HG03571 (cell line): Measurements from ENCODE around the gene R3HDM4.
"Not testable (repeated sequence)": the region's sequence is repeated elsewhere in the genome, so short reads cannot be mapped to it uniquely, and the experiment has no call there.

Experiments used
- ATAC-seq: cut with Tn5 transposase; IDR thresholded peaks from one replicate; pipeline ENCODE4 v1.9.1; 2021; ENCODE audit not compliant: unreplicated experiment

Gene R3HDM4

DNA sequence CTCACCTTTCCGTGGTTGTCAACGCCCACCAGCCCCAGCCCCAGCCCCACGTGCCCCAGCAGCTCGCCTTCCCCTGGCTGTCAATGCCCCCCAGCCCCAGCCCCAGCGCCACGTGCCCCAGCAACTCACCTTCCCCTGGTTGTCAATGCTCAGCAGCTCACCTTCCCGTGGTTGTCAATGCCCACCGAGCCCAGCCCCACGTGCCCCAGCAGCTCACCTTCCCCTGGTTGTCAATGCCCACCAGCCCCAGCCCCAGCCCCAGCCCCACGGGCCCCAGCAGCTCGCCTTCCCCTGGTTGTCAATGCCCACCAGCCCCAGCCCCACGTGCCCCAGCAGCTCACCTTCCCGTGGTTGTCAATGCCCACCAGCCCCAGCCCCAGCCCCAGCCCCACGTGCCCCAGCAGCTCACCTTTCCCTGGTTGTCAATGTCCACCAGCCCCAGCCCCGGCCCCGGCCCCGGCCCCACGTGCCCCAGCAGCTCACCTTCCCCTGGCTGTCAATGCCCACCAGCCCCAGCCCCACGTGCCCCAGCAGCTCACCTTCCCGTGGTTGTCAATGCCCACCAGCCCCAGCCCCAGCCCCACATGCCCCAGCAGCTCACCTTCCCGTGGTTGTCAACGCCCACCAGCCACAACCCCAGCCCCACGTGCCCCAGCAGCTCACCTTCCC, 34.9 kb downstream of the R3HDM4 start:
- not testable (repeated sequence) for ATAC-seq

- no peak for ATAC-seq
These were observed 36.2 kb downstream of the R3HDM4 start for GRCh38 chr19:876780-877314.

- ATAC-seq, result no peak
These were observed 36.9 kb downstream of the R3HDM4 start for GRCh38 chr19:876089-876488.

DNA sequence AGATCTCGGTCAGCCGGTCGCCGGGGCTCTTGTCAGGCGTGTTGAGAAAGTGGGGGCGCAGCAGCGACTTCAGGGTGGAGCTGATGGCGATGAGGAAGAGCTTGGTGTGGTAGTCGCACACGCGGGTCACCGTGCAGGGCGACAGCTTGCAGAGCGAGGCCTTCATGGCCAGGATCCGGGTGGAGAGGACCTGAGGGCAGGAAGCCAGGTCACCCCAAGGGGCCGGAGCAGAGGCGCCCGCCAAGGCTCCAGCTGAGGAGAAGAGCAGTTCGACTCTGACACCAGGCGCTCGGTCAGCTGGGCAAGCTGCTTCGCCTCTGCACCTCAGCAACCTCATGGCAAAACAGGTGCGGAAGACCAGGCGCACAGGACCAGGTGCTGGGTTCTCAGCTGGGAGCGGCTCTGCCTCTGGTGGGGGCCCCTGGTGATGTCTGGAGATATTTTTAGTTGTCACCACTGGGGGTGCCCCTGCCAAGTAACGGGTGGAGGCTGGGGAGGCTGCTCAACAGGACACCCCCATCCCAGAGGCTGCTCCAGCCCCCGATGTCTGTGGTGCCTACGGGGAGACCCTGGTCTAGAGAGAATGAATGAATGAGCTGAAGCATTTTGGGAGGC, 37.6 kb downstream of the R3HDM4 start:
- no peak for ATAC-seq

DNA sequence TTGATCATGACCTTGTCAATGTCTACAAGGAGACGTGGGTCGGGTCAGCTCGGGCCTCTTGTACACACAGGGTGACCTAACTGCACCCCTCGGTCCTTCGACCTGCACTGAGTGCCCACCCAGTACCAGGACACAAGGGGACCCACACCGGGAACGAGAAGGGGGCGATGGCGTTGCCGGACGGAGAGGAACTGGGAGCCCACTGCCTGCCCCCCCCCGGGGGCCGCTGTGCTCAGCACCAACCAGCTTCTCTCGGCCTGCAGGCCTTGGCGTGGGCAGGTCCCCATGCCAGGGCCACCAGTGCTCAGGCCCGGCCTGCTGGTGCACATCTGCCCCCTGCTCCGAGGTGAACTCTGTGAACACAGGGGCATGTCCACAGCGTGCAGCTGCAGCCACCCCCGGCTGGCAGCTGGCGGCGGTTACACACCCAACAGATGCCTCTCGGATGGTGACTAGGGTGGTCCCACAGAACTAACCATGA, 39.4 kb downstream of the R3HDM4 start:
- no peak for ATAC-seq

DNA sequence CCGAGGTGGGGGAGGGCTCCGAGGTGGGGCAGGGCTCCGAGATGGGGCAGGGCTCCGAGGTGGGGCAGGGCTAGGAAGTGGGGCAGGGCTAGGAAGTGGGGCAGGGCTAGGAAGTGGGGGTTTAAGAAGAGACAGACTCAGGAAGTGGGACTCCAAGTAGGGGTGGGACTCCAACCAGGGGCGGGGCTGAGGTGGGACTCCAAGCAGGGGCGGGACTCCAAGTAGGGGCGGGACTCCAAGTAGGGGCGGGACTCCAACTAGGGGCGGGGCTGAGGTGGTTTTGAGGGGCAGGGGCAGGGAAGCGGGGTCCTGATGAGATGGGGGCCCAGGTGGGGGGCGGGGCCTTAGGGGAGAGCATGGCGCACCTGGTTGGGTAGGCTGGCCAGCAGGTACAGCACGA, 39.9 kb downstream of the R3HDM4 start:
- ATAC-seq, result no peak

DNA sequence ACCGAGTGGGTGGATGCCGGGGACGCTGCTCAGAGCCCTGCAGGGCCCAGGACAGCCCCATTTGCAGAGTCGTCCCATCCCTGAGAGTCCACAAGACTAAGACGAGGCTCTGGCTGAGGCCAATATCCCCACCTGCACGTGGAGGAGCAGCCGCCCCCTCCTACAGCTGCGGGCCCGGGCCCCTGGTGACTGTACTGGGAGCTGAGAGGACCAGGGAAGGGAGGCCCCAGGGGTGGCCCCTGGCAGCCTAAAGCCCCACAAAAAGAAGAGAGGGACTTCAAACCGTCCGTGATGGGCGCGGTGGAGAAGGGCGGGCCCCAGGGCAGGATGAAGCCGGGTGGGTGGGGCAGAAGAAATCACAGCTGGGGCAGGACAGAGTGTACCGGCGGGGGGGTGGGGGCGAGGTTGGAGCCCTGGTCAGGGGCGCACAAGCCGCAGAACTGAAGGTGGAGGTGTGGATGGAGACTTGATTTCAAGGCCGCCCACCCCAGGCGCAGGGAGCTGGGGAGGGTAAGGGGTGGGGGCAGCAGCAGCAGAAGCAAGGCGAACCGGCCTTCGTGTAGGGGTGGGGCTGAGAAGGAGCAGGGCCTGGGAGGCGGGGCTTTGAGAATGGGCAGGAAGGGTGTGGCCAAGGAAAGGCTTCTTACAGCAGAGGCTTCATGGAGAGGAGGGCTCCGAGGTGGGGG, 40.6 kb downstream of the R3HDM4 start:
- ATAC-seq, result no peak

DNA sequence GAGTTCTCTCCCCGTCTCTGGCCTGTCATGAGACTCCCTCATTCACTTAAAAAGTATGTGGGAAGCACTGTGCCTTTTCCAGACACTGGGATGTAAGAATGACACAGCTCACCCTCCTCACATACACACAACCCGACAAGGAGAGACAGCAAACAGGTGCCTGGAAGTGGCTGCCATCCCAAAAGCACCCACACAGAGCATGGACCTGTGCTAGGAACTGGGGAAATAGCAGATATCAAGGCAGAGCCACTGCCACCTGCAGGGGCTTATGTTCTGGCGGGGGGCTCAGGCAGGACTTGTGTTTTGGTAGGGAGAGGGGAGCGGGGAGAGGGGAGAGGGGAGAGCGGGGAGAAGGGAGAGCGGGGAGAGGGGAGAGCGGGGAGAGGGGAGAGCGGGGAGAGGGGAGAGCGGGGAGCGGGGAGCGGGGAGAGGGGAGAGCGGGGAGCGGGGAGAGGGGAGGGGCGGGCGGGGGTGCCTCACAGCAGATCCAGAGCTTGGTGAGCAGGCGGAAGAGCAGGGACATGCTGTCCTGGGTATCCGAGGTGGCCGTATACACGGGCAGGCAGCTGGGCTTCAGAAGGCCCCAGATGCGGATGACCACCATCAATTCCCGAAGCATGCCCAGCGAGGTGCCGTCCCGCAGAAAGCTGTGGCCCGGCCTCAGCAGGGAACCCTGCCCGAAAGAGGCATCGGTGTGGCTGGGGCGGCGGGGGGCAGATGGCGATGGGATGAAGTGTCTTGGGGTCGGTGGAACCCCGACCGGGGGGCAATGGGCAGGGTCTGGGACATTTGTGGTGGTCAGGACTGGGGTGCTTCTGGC, 41.4 kb downstream of the R3HDM4 start:
- ATAC-seq, result no peak

DNA sequence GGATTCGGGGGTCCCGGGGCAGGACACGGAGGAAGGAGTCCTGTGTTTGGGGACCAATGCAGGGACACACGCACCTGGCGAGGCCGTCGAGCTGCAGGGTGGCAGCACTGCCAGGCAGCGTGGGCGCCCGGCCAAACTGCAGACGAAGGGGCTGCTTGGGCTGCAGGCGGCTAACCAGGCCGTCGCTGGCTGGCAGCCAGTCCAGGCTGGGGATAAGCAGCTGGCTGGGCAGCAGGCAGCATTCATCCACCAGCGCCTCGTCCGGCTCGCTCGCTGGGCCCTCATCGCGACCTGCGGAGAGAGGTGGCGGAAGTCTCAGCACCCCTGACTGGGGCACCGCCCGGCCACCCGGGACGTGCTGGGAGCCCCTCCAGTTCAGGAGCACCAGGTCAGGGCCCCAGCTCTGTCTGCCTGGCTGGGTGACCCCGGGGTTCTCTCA, 42.0 kb downstream of the R3HDM4 start:
- ATAC-seq, result no peak

DNA sequence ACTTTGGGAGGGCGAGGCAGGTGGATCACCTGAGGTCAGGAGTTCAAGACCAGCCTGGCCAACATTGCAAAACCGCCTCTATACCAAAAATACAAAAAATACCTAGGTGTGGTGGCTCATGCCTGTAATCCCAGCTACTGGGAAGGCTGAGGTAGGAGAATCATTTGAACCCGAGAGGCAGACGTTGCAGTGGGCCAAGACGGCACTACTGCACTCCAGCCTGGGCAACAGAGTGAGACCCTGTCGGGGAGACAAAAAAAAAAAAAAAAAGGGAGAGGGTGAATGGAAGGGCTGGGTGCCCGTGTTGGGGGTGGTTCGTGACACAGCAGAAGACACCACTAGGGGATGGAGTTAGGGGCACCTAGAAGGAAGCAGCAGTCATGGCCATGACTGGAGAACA, 42.7 kb downstream of the R3HDM4 start:
- ATAC-seq, result no peak

DNA sequence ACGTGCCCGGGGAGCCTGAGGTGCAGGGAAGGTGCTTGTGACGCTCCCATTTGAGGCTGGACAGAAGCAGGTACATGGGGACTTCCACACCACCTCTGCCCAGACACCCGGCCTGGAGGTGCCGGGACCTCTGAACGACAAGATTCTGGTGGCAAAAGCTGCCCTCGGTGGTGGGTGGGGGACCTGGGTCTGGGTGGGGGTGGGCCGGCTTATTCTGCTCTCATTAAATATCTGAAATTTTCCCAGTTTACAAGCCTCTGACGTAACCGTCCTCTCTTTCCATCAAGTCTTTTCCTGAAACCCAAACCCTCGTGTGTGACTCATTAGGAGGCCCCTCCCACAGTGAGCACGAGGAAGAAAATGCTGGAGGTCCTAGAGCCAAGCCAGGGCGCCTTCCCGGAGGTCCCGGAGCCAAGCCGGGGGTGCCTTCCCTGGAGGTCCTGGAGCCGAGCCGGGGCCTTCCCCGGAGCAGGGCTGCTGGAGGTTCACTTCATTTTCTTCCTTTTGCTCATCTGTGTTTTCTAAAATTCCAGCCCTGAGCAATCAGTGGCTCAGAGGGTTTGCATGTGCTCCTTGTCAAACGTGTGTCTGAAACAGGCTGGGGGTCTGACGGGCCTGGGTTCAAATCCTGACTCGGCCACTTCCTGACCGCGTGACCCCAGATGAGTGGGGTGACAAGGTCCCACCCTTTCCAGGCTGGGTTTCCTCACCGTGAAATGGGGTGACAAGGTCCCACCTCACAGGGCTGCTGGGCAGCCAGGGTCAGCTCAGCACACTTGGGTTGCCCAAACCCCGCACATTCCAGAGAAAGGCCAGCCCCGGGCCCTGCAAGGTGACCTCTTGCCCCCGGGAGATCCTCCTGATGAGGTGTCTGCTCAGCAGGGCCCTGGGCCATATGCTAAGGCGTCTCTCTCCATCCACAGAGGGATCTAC, 43.5 kb downstream of the R3HDM4 start:
- ATAC-seq, result no peak

- ATAC-seq, result no peak
These were observed 44.4 kb downstream of the R3HDM4 start for GRCh38 chr19:868458-869244.

- no peak for ATAC-seq
These were observed 45.1 kb downstream of the R3HDM4 start for GRCh38 chr19:867855-868457.

- no peak for ATAC-seq
These were observed 45.7 kb downstream of the R3HDM4 start for GRCh38 chr19:867301-867793.

DNA sequence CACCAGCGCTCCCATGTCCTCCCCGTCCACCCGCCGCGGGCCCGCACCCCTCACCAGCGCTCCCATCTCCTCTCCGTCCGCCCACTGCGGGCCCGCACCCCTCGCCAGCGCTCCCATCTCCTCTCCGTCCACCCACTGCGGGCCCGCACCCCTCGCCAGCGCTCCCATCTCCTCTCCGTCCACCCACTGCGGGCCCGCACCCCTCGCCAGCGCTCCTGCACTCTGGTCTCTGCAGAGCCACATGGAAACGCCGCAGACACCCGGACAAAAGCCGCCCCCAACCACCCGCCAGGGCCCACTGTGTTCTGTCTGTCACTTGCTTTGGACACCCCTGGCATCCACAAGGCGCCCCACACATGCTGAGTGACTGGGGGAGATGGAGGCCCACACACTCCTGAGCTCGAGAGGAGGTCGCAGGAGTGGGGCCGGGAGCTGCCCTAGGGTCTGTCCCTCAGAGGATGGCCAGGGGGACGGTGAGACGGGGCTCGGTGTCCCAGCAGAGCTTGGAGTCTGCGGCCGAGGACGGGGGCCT, 46.2 kb downstream of the R3HDM4 start:
- no peak for ATAC-seq

GRCh38 chr19:863315-863620, 49.8 kb downstream of the R3HDM4 start:
- no peak for ATAC-seq

DNA sequence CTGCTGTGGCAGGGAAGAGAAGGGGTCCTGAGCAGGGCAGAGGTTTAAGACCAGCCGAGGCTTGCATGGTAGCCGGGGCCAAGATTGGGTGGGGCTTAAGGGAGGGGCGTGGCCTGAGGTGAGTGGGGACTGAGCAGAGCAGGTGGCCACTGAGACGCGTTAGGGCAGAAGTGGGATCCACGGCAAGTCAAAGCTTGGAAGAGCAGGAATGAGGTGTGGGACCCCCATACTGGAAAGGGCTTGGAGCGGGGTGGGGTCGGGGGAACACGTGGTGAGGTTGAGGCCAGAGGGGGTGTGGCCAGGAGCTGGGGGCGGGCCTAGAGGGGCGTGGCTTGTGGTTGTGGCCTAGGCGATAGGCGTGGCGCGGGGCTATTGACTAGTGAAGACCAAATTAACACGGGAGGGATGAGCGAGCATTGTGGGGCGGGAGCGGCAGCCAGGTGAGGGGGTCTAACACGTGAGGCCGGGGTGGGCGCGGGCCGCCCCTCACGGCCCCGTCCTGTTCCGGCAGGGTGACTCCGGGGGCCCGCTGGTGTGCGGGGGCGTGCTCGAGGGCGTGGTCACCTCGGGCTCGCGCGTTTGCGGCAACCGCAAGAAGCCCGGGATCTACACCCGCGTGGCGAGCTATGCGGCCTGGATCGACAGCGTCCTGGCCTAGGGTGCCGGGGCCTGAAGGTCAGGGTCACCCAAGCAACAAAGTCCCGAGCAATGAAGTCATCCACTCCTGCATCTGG, 50.3 kb downstream of the R3HDM4 start:
- ATAC-seq, result no peak
